Hindlimb muscle (tissue), 1 donor: ENCODE results near the gene ANGPTL2. TPM values are rescaled to one million over a fixed set of nuclear protein-coding genes. Genes with fewer than 3 reads are reported as not detected.

Experiments
- DNase-seq: peaks from one replicate; pipeline ENCODE4 v3.0.0-alpha.2; 2013
- polyA plus RNA-seq: library from polyadenylated mRNA; unstranded; fragments of 120-200 nt; gene quantifications from one replicate; pipeline ENCODE4 v1.2.1, GENCODE V29; 2013; ENCODE audit not compliant: insufficient read length

The ANGPTL2 gene
- polyA plus RNA-seq, 1 donor = 49.4 TPM

DNA sequence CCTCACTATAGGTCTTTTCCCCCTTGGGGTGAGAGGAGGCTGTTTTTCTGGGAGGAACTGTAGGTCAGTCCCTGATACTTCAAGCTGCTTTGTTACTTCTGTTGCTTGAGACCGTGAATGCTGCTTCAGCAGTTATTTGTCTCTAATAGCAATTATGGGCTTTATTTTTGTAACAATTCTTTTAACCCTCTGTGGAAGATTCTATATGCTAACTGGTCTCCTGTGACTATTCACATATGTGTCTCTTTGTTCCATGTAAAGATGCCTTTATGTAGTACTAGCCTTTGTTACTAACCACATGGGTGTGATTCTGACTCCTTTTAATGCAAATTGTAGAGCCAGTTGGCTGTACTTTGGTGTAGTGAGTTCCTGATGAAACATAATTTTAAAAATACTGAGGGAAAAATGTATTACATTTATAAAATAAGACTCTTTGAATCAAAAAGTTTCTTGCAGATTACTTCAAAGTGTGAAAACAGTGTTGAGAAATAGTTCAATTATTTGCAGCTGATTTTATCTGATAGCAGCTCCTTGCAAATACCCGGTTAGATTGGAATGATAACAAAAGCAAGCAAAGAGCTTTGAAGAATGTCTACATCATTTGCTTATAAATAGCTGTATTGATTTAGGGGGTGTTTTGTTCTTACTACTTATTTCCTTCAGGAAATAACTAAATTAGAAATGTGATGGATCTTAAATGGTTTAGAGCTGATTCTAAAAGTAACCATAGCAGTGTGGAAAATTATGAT is 46.6 kb downstream of the ANGPTL2 start:
- no peak for DNase-seq

DNA sequence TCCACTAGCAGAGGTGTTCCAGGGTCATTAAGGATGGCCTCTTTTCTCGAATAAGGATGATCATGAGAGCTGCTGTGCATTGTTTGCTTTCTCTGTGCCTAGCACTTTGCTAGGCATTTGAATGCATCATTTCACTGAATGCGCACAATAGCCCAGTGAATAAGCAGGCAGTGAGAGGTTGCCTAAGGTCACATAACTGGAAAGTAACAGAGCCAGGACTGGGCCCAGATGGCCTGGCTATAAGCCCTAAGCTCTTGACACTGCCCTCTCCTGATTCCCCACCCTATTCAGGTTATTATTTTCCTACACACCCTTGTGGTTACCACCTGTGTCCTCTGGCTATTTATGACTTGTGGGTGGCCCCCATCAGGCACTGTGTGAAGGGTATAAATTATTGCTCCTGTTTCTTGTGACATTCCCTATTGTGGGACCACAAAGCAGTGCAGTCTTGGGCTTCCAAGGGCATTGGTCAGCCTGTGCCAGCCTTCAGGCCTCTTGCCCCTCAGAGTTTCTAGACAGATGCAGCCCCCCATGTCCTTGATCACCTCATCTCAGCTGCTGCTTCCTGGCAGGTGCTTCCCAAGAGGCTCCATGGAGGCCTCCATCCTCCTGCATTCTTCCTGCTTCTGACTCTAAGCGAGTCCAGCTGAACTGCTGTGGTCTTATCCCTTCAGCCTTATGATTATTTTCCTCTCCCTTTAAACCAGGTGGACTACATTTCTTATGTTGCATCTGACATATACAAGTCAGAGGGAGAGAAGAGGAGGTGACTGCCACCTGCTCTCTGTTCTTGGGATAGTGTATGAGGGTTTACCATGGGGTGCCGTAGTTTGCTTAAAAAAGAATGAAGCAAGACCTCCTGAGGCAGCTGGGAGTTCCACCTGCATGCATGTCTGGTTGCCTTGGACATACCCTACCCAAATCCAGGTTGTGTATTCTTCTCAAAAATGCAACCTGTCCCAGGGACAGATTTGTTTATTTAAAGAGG is 47.6 kb downstream of the ANGPTL2 start:
- DNase-seq = no peak

DNA sequence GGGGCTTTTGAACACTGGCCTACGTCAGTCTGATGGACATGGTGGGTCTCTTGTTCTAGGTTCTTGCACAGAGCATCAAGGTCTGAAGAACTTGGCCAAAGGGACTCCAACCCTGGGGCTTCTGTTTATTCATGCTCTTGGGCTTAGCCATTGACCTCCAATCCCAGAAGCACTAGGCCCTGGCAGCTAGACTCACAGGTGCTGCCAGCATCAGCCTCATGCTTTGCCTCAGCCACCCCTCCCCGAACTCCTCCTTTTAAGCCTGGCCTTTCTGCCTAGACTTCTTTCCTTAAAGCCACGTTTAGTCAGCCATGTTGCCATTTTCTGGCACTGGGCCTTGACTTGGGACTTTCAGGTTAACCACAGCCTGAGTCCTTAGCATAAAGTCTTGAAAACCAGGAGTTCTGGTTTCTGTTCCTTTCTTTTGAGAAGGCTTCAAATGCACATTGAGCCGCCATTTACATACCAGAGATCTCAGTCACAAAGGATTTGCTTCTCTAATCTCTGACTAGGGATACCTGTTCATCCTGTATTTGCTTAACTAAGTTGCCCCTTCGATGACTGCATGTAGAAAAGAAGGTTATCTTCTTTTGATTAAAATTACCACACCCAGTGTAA is 54.7 kb downstream of the ANGPTL2 start:
- no peak for DNase-seq

DNA sequence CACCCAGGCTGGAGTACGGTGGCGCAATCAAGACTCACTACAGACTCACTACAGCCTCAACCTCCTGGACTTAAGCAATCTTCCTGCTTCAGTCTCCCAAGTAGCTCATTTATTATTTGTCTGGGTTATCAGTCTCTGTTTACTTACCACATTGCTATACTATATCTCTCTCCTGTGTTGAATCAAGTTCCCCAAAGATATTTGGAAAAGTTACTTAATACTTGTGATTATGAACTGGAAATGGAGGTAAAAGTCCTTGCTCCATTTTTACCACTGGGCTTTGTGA is 55.6 kb downstream of the ANGPTL2 start:
- no peak for DNase-seq

DNA sequence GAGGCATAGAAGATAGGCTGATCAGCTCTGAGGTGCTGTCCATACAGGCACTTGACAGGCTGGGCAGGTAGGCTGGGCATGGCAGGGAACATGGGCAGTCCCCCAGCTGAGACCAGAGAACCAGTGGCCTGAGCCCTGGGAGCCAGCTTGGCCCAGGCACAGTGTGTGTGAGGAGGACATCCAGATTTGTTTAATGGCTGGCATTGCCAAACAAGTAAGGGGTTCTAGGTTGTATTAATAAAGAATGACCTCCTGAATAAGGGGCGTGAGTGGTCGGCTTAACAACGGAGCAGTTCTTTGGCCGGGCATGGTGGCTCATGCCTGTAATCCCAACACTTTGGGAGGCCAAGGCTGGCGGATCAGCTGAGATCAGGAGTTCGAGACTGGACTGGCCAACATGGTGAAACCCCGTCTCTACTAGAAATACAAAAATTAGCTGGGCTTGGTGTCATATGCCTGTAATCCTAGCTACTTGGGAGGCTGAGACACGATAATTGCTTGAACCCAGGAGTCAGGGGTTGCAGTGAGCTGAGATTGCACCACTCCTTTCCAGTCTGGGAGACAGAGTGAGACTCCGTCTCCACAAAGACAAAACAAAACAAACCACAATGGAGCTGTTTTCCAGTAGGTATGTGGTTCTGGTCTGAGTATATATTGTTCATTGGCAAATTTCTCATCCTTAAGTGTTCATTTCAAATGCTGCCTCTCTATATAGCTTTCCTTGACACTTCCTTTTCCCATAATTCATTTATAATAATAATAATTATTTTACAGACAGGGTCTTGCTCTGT is 56.2 kb downstream of the ANGPTL2 start:
- DNase-seq = no peak

DNA sequence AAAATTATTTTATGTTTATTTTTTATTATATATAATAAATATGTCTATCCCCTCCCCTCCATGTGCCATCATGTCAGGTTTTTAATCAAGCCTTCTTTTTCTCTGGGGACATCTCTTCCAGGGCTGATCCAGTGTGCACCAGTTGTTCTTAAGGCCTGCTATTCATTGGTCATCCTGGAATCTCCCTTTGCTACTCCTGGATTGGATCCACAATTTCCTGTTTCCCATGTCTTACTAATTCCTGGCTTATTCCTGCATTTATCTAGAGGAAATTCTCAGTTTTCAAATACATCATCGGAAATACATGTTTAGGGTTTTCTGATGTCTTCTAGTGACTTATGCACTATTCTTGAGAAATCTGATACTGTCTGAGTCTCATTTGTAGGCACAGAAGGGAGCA is 56.8 kb downstream of the ANGPTL2 start:
- no peak for DNase-seq

DNA sequence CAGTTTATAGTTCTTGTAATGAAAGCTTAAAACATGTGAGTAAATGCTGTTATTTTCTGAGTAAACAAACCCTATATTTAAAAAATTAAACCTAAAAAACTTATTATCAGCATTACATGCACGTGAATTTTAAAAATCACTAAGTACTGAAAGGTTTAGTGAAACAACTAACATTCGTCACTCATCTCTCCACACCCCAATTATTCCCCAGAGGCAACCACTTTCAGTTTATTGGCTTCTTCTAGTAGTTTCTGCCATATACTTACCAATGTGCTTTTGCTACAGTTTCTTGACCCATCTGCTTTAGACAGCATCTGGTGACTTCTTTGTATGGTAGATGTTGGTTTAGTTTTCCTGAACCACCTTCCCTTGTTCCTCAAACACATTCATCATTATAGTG is 58.1 kb downstream of the ANGPTL2 start:
- DNase-seq = no peak

DNA sequence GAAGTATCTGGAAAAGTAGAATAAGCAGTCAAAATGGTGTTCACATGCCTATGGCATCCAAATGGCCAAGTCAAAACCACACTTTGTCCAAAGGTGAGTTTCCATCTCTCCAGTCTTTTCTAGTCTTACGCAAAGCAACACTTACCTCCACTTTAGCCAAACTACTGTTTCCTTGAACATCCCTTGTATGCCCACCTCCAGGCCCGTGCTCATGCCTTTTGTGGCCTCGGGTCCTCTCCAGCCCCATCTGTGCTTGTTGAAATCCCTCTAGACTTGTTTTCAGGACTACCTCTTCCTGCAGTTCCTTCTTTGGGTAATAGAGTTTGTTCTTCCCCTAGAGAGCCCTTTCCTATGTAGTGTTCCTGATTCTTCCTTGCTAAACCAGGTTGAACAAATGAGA is 61.0 kb downstream of the ANGPTL2 start:
- no peak for DNase-seq

DNA sequence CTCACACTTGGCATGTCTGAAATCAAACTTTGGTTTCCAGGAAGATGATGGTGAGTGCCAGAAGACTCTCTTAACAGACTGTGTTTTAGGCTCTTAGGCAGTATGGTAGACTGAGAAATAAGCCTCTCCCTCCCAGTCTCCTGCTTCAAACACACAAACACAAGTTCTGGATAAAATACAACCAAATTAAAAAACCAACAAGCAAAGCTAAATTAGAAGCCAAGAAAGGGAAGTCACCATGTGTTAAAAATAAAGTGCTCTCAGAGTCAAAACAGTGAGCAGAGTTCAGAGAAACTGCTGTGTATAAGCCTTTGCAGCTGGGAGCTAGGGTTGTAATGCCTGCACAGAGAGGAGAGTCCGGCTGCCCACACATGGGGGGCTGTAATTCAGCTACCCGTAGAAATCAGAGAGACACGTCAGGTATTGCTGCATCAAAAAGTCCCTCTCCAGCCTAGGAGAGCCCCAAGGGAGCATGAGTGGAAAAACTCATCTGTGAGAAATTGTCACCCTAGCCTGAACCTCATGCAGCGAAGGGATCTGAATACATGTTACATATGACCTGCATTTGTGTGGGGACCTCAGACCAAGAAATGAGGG is 62.6 kb downstream of the ANGPTL2 start:
- no peak for DNase-seq

DNA sequence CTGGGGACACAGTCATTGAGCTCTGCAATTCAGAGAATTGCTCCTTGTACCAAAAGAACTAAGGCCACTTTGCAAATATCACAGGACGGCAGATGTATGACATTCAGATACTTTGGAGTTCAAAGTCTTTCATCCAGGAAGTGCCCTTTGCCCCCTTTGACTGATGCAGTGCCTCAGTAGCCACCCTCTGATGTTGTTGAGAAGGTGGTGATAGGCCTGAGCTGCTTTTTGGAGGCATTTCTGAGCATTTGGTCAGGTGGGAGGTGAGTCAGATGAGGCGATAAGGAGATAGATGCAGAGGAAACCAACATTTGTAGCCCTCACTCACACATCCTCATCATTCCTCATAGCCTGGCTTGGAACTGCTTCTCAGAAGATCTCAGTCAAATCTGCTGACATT is 63.4 kb downstream of the ANGPTL2 start:
- no peak for DNase-seq

DNA sequence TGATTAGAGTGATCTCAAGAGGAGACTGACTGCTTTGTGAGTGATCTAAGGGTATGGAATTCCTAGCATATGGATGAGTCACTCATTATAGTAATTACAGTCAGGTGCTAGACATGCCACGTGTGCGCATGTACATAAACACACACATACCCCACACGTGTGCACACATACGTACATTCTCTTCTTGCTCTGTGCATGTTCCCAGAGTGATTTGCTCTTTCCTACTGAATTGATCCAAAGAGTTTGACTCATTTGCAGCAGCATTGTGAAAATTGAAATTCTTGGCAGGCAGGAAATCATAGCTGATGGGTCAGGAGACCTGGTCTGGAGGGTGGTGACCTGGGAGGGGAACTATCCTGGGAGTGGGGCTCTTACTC is 63.8 kb downstream of the ANGPTL2 start:
- DNase-seq = no peak

DNA sequence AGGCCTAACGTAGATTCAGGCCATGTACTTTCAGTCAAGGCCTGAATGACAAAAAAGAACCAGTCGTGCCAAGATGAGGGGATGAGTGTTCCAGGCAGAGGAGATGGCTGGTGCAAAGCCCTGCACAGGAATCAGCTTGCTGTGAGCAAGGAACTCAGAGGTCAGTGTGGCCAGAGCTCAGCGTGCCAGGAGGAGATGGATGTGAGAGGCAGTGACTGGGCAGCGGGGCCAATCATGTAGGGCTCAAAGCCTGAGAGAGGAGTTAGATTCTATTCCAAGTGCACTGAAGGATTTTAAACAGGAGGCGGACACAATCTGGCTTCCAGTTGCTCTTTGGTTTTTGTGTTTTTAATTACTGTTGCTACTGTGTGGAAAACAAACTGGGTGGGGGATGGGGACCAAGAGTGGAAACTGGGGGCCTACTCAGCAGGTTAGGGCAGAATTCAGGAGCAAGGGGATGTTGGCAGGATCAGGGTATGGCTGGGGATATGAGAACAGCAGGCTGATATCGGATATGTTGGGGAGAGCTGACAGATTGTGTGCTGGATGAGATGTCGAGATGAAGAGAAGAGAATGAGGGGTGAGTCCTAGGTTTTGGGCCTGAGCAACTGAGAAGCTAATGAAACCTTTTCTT is 64.3 kb downstream of the ANGPTL2 start:
- DNase-seq = no peak

DNA sequence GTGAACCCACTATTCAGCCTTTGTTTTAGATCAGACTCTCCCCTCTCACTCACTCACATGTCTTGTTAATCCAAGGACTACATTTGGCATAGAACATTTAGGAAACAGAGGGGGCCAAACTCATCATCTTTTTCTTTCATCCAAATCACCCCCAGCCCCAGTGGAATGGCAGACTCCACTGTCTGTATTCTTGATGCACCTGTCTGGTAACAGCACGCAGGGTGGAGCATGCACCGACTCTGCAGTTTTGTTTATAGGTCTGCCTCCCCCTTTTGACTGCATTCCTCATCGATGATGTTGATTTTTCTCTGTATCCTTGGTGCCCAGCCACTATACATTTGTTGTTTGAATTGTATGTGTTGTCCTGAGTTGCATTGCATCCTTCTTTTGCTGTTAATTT is 66.0 kb downstream of the ANGPTL2 start:
- no peak for DNase-seq

DNA sequence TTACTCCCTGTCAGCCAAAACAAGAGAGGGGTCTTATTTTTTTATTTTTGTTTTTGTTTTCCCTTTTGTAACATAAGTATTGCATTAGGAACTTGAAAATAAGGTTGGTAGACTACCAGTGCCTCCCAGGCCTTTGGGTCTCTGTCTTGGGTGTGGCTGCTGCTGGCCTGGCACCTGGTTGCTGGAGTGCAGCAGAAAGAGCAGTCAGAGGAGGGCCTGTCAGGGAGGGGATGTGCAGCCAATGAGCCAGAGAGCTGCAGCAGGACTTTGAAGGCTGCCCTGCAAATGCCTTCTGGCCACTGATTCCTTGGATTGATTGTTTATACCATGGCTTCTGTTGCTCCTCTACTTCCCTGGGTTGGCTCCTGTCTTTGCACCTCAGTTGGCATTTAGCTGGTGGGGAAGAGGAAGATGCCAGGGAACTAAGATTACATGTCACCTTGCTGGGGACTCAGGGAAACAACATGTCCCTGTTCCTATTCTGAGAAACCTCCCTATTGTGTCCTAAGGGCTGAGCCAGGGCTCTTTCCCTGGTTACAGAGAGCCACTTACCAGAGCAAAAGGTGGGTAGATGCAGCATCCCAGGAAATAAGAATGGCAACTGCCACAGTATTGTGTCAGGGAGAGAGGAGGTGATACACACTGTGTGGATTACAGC is 66.6 kb downstream of the ANGPTL2 start:
- DNase-seq = no peak

DNA sequence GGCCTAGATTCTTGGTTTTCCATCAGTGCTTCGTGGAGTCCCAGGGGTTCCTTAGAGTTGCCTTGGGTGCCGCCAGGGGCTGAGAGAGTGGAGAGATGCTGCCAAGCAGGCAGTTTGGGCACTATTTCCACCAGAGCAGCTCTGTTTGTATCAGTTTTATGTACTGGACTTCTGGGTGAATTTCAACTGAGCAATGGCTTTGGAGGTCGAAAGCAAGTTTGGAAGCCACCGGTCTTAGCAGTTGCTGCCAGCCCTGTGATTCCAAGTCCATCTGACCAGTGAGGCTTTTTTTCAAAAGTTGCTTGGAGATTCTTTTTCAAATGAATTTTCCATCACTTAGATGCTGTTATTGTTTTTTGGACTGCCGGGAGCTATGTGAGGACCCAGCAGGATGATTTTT is 68.5 kb downstream of the ANGPTL2 start:
- DNase-seq = peak; percentile 75

DNA sequence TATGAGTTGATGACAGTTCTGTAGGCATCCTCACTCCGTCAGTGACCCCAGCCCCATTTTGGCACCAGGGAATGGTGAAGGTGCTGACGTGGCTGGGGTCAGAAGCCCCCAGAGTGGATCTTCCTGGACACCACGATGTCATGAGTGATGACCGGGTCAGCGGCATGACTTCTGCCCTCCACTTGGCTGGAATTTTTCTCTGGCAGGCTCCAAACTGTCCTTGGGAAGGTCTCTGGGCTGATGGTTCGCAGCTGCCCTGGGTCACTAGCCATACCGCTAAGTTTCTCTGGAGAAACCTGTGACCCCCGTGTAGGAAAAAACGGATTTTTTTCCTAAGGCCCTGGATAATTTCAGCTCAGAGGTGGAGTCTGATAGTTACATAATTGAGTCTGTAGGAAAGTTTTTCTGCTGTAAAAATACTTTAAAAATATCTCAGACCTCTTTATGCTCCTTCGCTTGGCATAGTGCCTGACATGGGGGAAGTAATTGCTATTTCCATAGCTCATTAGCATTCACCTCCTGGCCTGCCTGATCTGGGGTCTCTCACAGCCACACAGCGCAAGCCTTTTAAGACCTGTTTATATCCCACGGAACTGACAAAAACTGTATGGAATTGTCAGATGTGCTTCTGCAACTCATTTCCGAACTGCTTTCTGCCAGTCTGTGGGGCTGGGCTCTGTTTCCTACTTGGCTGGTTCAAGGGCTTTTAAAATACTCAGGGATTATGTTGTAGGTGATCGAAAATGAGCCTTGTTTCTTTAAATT is 69.2 kb downstream of the ANGPTL2 start:
- DNase-seq = peak; percentile 81

DNA sequence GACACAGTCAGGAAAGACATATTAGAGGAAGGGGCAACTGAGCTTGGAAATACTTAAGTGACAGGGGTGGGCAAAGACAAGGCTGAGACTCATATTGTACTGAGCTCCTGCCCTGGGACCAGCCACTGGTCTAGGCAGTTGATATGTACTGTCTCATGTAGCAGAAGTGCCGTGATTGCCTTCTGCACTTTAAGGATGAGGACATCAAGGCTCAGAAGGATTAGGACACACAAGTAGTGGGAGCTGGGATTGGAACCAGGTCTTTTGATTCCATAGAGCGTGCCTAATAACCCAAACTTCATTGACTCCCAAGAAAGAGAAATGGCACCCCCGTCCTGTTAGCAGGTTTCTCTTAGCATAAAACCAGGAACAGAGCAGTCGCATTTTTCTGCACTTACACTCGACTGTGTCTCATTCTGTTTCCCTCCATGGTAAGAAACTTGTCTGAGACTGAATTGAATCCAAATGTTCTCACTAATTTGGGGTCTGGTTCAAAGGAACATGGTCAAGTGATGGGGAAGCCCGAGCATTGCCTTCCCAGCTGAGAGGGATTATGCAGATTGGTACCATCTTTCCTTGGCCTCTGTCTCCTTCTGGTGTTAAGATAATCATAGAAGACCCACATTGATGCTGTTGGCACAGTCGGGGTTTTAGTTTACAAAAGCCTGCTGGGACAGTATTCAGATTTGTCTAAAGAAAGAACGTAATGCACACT is 70.4 kb downstream of the ANGPTL2 start:
- no peak for DNase-seq

DNA sequence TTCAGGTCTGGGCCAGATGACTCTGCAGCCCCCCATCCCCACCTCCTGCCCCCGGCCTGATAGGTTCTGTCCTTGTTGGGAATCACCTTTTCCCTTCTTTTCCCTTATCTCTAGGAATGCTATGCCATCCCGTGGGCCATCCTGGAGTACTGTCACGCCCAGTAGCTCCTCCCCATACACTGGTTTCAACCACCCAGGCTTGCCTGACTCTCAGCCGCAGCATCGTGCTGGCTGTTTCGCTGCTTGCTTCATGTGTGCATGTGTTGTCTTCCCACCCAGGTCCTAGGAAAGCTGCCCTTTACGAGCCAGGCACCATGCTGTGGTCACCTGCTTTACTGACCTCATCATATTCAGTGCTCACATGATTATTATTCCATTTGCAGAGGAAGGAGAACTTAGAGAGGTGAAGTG is 71.8 kb downstream of the ANGPTL2 start:
- DNase-seq = no peak

DNA sequence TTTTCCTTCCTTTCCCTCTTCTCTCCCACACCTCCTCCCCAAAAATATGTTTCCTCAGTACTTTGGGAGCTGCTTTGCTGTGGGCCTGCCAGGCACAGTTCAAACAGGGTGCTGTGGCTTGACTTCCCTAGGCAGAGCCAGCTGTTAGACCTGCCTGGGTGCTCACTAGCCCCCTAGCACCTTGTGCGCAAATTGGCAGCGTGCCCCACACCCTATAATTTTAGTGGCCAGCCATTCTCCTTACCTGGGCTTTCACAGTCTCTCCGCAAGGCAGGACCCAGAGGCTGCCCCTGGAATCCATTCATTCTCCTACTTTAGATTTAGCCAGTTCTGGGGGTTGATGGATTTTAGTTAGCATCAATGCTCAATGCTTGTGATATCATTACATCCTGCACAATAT is 72.3 kb downstream of the ANGPTL2 start:
- DNase-seq = no peak

DNA sequence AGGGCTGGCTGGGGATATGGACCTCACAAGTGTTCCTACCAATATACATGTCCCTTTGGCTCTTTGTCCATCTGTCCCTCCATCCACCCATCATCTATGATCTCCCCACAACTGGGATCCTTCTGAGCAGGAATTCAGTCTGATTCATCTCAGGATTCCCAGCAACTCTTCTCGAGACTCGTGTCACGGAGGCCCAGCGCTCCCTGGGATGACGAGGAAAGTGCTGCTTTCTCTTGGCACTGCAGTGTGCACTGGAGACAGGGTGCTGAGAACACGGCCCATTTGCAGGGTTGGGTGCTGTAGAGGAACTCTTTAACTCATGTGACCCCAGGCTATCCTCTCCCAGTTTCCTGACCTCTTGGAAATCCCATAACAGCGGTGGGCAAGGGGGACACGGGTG is 72.9 kb downstream of the ANGPTL2 start:
- DNase-seq = no peak
